HG03039 (cell line): Measurements from ENCODE around the gene DENND10.
A peak's percentile ranks its signal among the peaks of the same experiment; 100 is the strongest.

Source experiments
- ATAC-seq: cut with Tn5 transposase; IDR thresholded peaks from one replicate; pipeline ENCODE4 v1.9.1; 2021; ENCODE audit warnings: mild to moderate bottlenecking, moderate library complexity; ENCODE audit not compliant: unreplicated experiment

Gene DENND10

GRCh38 chr10:119103903-119104653, at the start of gene DENND10:
DENND10 (plus strand) TSS chr10:119104113; CDS start chr10:119104143, 30 bp downstream.
- peak; percentile 59 for ATAC-seq

- no peak for ATAC-seq
These were observed 48.4 kb upstream of the DENND10 start for GRCh38 chr10:119055472-119055871.

- ATAC-seq = no peak
These were observed 45.9 kb upstream of the DENND10 start for GRCh38 chr10:119058010-119058409.

- no peak for ATAC-seq
These were observed 44.4 kb upstream of the DENND10 start for GRCh38 chr10:119059557-119059956.

GRCh38 chr10:119060107-119060506, 43.8 kb upstream of the DENND10 start:
- ATAC-seq = no peak

GRCh38 chr10:119061352-119061751, 42.6 kb upstream of the DENND10 start:
- ATAC-seq = no peak

GRCh38 chr10:119061926-119062325, 42.0 kb upstream of the DENND10 start:
- ATAC-seq = no peak

GRCh38 chr10:119070395-119071165, 33.3 kb upstream of the DENND10 start:
- no peak for ATAC-seq

GRCh38 chr10:119073584-119073983, 30.3 kb upstream of the DENND10 start:
- no peak for ATAC-seq

- ATAC-seq = no peak
These were observed 25.3 kb upstream of the DENND10 start for GRCh38 chr10:119078422-119079179.

GRCh38 chr10:119079599-119080520, 24.1 kb upstream of the DENND10 start:
- ATAC-seq = peak; percentile 65

- peak; percentile 75 for ATAC-seq
These were observed 23.2 kb upstream of the DENND10 start, which contains the start of gene EIF3A for GRCh38 chr10:119080521-119081259. EIF3A (minus strand) TSS chr10:119080817; CDS start chr10:119080676, 141 bp downstream.

- ATAC-seq = no peak
These were observed 19.0 kb upstream of the DENND10 start for GRCh38 chr10:119084896-119085295.

- ATAC-seq = no peak
These were observed 16.5 kb upstream of the DENND10 start for GRCh38 chr10:119087271-119087882.

GRCh38 chr10:119090026-119090795, 13.7 kb upstream of the DENND10 start:
- ATAC-seq = no peak

GRCh38 chr10:119090968-119091367, 12.9 kb upstream of the DENND10 start:
- ATAC-seq = no peak

- no peak for ATAC-seq
These were observed 8.3 kb upstream of the DENND10 start for GRCh38 chr10:119095640-119096039.
